K562 (cell line): ENCODE results near the gene TGM3. TPM values are rescaled to one million over a fixed set of nuclear protein-coding genes. Genes with fewer than 3 reads are reported as not detected.

ENCODE experiments used
- BRD4 ChIP-seq: fragments of 200-600 bp; sonication (generic); IDR thresholded peaks from 2 replicates; pipeline ENCODE4 v1.6.1; 2017; ENCODE audit warnings: inconsistent platforms
- CBX2 ChIP-seq: fragments of 200-600 bp; sonication (generic); IDR thresholded peaks from one replicate; pipeline ENCODE4 v1.6.1; 2012; ENCODE audit warnings: mild to moderate bottlenecking, low read length, inconsistent platforms; ENCODE audit not compliant: insufficient read depth, poor library complexity, severe bottlenecking
- GATAD2B ChIP-seq: fragments of 450-650 bp; IDR thresholded peaks from 2 replicates; pipeline ENCODE4 v1.6.1; 2017; ENCODE audit warnings: mild to moderate bottlenecking, borderline replicate concordance
- HDAC6 ChIP-seq: IDR thresholded peaks from 2 replicates; pipeline ENCODE4 v1.6.1; 2012; ENCODE audit warnings: low read depth, mild to moderate bottlenecking, control low read depth, inconsistent platforms, low read length, moderate library complexity
- HES1 ChIP-seq: fragments of 450-650 bp; IDR thresholded peaks from 2 replicates; pipeline ENCODE4 v1.6.1; 2016; ENCODE audit warnings: low read depth, mild to moderate bottlenecking, moderate library complexity
- HSF4 ChIP-seq: fragments of 250-450 bp; sonication (Bioruptor Pico); IDR thresholded peaks from 2 replicates; pipeline ENCODE4 v2.1.2; 2022; ENCODE audit warnings: mild to moderate bottlenecking, moderate library complexity, borderline replicate concordance
- MEF2A ChIP-seq: IDR thresholded peaks from 2 replicates; pipeline ENCODE4 v1.6.1; 2011; ENCODE audit warnings: low read depth, mild to moderate bottlenecking, low read length, moderate library complexity; ENCODE audit not compliant: control insufficient read depth
- MYNN ChIP-seq, 2 experiments: sonication (generic); formaldehyde crosslinking in 1 of 2; IDR thresholded peaks; 2 replicates each; pipeline versions ENCODE4 v1.5.0 to v1.6.1; 2016 to 2020; ENCODE audit warnings: antibody characterized with exemption in 1 of 2, missing genetic modification reagents in 1 of 2
- POLR2B ChIP-seq: fragments of 450-650 bp; IDR thresholded peaks from 2 replicates; pipeline ENCODE4 v1.6.1; 2018; ENCODE audit warnings: low read depth; ENCODE audit not compliant: partially characterized antibody
- RBM15 ChIP-seq: fragments of 200-400 bp; formaldehyde crosslinking; IDR thresholded peaks from 2 replicates; pipeline ENCODE4 v1.6.1; 2018; ENCODE audit warnings: mild to moderate bottlenecking, low read length, moderate library complexity; ENCODE audit not compliant: insufficient read depth
- RHOXF2B ChIP-seq: fragments of 250-450 bp; sonication (Bioruptor Pico); conservative IDR thresholded peaks from 2 replicates; pipeline ENCODE4 v1.5.1; 2021
- SAP30 ChIP-seq: fragments of 200-600 bp; sonication (generic); IDR thresholded peaks from 2 replicates; pipeline ENCODE4 v1.6.1; 2012; ENCODE audit warnings: borderline replicate concordance, low read depth, mild to moderate bottlenecking, moderate library complexity, low read length, control low read depth, inconsistent platforms; ENCODE audit not compliant: insufficient read depth, poor library complexity, severe bottlenecking
- SMARCC2 ChIP-seq: fragments of 450-650 bp; IDR thresholded peaks from 2 replicates; pipeline ENCODE4 v1.6.1; 2017; ENCODE audit warnings: antibody characterized with exemption, moderate library complexity, mild to moderate bottlenecking, low read depth
- STAT5B ChIP-seq: fragments of 250-450 bp; sonication (Bioruptor Pico); IDR thresholded peaks from 2 replicates; pipeline ENCODE4 v1.8.0; 2021; ENCODE audit warnings: mild to moderate bottlenecking, inconsistent platforms
- SUPT5H ChIP-seq: fragments of 450-650 bp; IDR thresholded peaks from 2 replicates; pipeline ENCODE4 v1.6.1; 2016
- TCF7 ChIP-seq: sonication (generic); IDR thresholded peaks from 2 replicates; pipeline ENCODE4 v1.6.1; 2016; ENCODE audit warnings: antibody characterized with exemption, borderline replicate concordance
- TCF7L2 ChIP-seq: fragments of 150-350 bp; IDR thresholded peaks from 2 replicates; pipeline ENCODE4 v1.6.1; 2016; ENCODE audit warnings: low read depth, mild to moderate bottlenecking, low read length, moderate library complexity
- ZNF24 ChIP-seq: fragments of 450-650 bp; IDR thresholded peaks from 2 replicates; pipeline ENCODE4 v1.6.1; 2016
- ZNF668 ChIP-seq: fragments of 250-450 bp; sonication (Bioruptor Pico); IDR thresholded peaks from 2 replicates; pipeline ENCODE4 v1.8.0; 2022; ENCODE audit warnings: mild to moderate bottlenecking, inconsistent platforms
- polyA plus RNA-seq, 8 experiments: library from polyadenylated mRNA; depleted of rRNA in 4 of 8; stranded (reverse) in 5 of 8; unstranded in 3 of 8; fragments of >200 nt; fragmentation: Nextera tagmentation in 2 of 8; fragmentation: Illumina TruSeq in 1 of 8; extraction: Ambion mirVana in 2 of 8; extraction: Trizol in 1 of 8; gene quantifications; 2 replicates each; pipeline versions ENCODE4 v1.2.1 to v1.2.3, GENCODE V29; 2011 to 2014; ENCODE audit warnings: inconsistent platforms in 1 of 8, missing spikeins in 1 of 8
- total RNA-seq, 7 experiments: library from RNA; depleted of rRNA in 6 of 7; stranded (reverse); fragments of >200 nt in 6 of 7; fragmentation: Illumina TruSeq in 2 of 7; extraction: Trizol in 2 of 7; gene quantifications; 2 replicates each; pipeline versions ENCODE4 v1.2.1 to v1.2.3, GENCODE V29; 2011 to 2021; ENCODE audit warnings: low replicate concordance in 1 of 7
- TF ChIP-seq, protein P1 (sequence below): fragments of 250-450 bp; sonication (Bioruptor Pico); IDR thresholded peaks from 2 replicates; pipeline ENCODE4 v1.4.0; 2020
- TF ChIP-seq, protein P2 (sequence below), 2 experiments: fragments of 450-650 bp in 1 of 2; sonication (generic) in 1 of 2; formaldehyde crosslinking in 1 of 2; IDR thresholded peaks in 1 of 2; conservative IDR thresholded peaks in 1 of 2; 2 replicates each; pipeline versions ENCODE4 v1.6.1 to v1.8.1; 2016 to 2023; ENCODE audit warnings: mild to moderate bottlenecking in 2 of 2, moderate library complexity in 2 of 2, inconsistent platforms in 1 of 2, missing genetic modification reagents in 1 of 2

The TGM3 gene
- total and polyA plus RNA-seq, 9 of the 15 experiments (the other 6 are each of a cell fraction or from before 2014, with no cell fraction given), result not detected

DNA sequence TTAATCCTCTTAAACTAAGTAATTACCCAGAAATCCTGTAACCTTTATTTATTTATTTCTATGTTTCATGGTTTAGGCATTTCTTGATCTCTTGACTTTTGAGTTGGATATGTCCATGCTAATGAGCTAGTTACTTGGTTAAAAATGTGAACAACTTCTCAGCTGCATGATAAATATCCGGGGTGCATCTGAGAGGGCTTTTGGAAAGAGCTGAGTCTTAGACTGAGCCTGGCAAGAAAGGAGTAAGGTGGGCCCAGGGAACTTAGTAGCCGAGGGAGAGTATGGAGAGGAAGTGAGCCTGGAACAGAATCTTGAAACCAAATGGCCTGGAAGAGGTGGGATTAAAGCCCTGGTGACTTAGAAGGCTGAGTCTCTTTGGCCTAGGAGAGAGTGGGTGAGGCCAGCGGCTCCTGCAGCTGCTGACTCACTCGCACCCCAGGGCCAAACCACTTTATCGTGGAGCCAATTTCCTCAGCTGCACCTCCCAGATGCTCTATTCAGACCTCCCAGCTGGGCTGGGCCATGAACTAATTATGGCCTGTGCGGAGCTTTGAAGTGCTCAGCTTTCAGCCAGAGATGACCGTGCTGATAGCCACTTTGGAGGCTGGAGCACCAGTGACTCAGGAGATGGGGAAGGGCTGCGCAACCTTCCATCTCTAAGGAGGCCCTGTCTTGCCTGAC lies 19.1 kb downstream of the TGM3 start (continued):
- TF ChIP-seq, protein P1, sequence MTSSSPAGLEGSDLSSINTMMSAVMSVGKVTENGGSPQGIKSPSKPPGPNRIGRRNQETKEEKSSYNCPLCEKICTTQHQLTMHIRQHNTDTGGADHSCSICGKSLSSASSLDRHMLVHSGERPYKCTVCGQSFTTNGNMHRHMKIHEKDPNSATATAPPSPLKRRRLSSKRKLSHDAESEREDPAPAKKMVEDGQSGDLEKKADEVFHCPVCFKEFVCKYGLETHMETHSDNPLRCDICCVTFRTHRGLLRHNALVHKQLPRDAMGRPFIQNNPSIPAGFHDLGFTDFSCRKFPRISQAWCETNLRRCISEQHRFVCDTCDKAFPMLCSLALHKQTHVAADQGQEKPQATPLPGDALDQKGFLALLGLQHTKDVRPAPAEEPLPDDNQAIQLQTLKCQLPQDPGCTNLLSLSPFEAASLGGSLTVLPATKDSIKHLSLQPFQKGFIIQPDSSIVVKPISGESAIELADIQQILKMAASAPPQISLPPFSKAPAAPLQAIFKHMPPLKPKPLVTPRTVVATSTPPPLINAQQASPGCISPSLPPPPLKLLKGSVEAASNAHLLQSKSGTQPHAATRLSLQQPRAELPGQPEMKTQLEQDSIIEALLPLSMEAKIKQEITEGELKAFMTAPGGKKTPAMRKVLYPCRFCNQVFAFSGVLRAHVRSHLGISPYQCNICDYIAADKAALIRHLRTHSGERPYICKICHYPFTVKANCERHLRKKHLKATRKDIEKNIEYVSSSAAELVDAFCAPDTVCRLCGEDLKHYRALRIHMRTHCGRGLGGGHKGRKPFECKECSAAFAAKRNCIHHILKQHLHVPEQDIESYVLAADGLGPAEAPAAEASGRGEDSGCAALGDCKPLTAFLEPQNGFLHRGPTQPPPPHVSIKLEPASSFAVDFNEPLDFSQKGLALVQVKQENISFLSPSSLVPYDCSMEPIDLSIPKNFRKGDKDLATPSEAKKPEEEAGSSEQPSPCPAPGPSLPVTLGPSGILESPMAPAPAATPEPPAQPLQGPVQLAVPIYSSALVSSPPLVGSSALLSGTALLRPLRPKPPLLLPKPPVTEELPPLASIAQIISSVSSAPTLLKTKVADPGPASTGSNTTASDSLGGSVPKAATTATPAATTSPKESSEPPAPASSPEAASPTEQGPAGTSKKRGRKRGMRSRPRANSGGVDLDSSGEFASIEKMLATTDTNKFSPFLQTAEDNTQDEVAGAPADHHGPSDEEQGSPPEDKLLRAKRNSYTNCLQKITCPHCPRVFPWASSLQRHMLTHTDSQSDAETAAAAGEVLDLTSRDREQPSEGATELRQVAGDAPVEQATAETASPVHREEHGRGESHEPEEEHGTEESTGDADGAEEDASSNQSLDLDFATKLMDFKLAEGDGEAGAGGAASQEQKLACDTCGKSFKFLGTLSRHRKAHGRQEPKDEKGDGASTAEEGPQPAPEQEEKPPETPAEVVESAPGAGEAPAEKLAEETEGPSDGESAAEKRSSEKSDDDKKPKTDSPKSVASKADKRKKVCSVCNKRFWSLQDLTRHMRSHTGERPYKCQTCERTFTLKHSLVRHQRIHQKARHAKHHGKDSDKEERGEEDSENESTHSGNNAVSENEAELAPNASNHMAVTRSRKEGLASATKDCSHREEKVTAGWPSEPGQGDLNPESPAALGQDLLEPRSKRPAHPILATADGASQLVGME (CRISPR knock-in tag), result peak; percentile 72; the same call in 1 of the 2 replicates
- TF ChIP-seq RBM15 (no peak), STAT5B (CRISPR knock-in tag) (no peak), MEF2A (peak; percentile 28; the same call in 1 of the 2 replicates), RHOXF2B (CRISPR knock-in tag) (no peak), HDAC6 (no peak), HES1 (no peak), TCF7 (peak; percentile 98), BRD4 (peak; percentile 74; the same call in 1 of the 2 replicates), SAP30 (no peak), ZNF24 (no peak), CBX2 (no peak), ZNF668 (no peak), GATAD2B (peak; percentile 41; the same call in 1 of the 2 replicates), POLR2B (peak; percentile 48), MYNN (IDR thresholded peaks at IDR 0.05) (peak; percentile 87), MYNN (CRISPR knock-in tag; IDR thresholded peaks at IDR 0.05) (no peak), TCF7L2 (peak; percentile 82), HSF4 (CRISPR knock-in tag) (no peak), SMARCC2 (0 out of 2 replicates have a peak, but pooled peaks have one; percentile 34), SUPT5H (peak; percentile 64)
- TF ChIP-seq, protein P2, sequence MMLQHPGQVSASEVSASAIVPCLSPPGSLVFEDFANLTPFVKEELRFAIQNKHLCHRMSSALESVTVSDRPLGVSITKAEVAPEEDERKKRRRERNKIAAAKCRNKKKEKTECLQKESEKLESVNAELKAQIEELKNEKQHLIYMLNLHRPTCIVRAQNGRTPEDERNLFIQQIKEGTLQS (IDR thresholded peaks at IDR 0.05), result peak; percentile 78
- TF ChIP-seq, protein P2 (CRISPR knock-in tag; conservative IDR thresholded peaks at IDR 0.05), result no peak
